BLaER1 (cell line): Measurements from ENCODE around the gene ECEL1.
"Not testable (repeated sequence)": the region's sequence is repeated elsewhere in the genome, so short reads cannot be mapped to it uniquely, and the experiment has no call there.

Source experiments
- H3K27ac ChIP-seq: shearing (Covaris generic); formaldehyde crosslinking; 2 replicates; pipeline ENCODE4 v1.8.1; 2022
- H3K27me3 ChIP-seq: shearing (Covaris generic); formaldehyde crosslinking; 2 replicates; pipeline ENCODE4 v1.8.1; 2022
- H3K36me3 ChIP-seq: shearing (Covaris generic); formaldehyde crosslinking; 2 replicates; pipeline ENCODE4 v1.8.1; 2022
- H3K4me1 ChIP-seq: shearing (Covaris generic); formaldehyde crosslinking; 2 replicates; pipeline ENCODE4 v1.8.1; 2022
- H3K4me2 ChIP-seq: shearing (Covaris generic); formaldehyde crosslinking; 2 replicates; pipeline ENCODE4 v1.8.1; 2022
- H3K4me3 ChIP-seq: shearing (Covaris generic); formaldehyde crosslinking; 2 replicates; pipeline ENCODE4 v1.8.1; 2022
- H3K9ac ChIP-seq: shearing (Covaris generic); formaldehyde crosslinking; 2 replicates; pipeline ENCODE4 v1.8.1; 2022
- H3K9me3 ChIP-seq: shearing (Covaris generic); formaldehyde crosslinking; 2 replicates; pipeline ENCODE4 v1.8.1; 2022
- H4K20me1 ChIP-seq: shearing (Covaris generic); formaldehyde crosslinking; 2 replicates; pipeline ENCODE4 v1.8.1; 2022
- Cebpa-rat ChIP-seq: shearing (Covaris generic); IDR thresholded peaks from 2 replicates; pipeline ENCODE4 v1.8.1; 2022

The ECEL1 gene

GRCh38 chr2:232438091-232438490 lies 49.5 kb downstream of the ECEL1 start:
- no peak overlapping the region for H3K27ac ChIP-seq
- peaks cover 21% of the 10 kb centered on the region for H3K4me1 ChIP-seq
- no peaks in the 10 kb centered on the region for H4K20me1 ChIP-seq
- no peaks in the 10 kb centered on the region for H3K27me3 ChIP-seq
- no peak overlapping the region for H3K4me2 ChIP-seq
- no peaks in the 10 kb centered on the region for H3K9me3 ChIP-seq
- TF ChIP-seq Cebpa-rat = no peak
- no peaks in the 10 kb centered on the region for H3K36me3 ChIP-seq
- H3K4me3 ChIP-seq = no peak overlapping the region
- no peak overlapping the region for H3K9ac ChIP-seq

GRCh38 chr2:232437195-232437571 lies 50.5 kb downstream of the ECEL1 start:
- Histone ChIP-seq H3K27ac (no peak overlapping the region), H4K20me1 (no peaks in the 10 kb centered on the region), H3K4me3 (no peak overlapping the region), H3K4me2 (no peak overlapping the region), H3K27me3 (no peaks in the 10 kb centered on the region), H3K4me1 (peaks cover 30% of the 10 kb centered on the region), H3K9me3 (no peaks in the 10 kb centered on the region), H3K36me3 (no peaks in the 10 kb centered on the region), H3K9ac (no peak overlapping the region)
- no peak for TF ChIP-seq Cebpa-rat

- no peak overlapping the region for H3K27ac ChIP-seq
- H3K9ac ChIP-seq = no peak overlapping the region
- no peaks in the 10 kb centered on the region for H3K36me3 ChIP-seq
- no peak overlapping the region for H3K4me2 ChIP-seq
- no peak for TF ChIP-seq Cebpa-rat
- H3K27me3 ChIP-seq = no peaks in the 10 kb centered on the region
- no peak overlapping the region for H3K4me3 ChIP-seq
- H3K9me3 ChIP-seq = no peaks in the 10 kb centered on the region
- H3K4me1 ChIP-seq = peaks cover 34% of the 10 kb centered on the region
- H4K20me1 ChIP-seq = no peaks in the 10 kb centered on the region
Measured at GRCh38 chr2:232436381-232437194, 51.0 kb downstream of the ECEL1 start.

GRCh38 chr2:232435805-232436204 lies 51.8 kb downstream of the ECEL1 start:
- Histone ChIP-seq H4K20me1 (no peaks in the 10 kb centered on the region), H3K27ac (no peak overlapping the region), H3K4me2 (no peak overlapping the region), H3K4me1 (peaks cover 41% of the 10 kb centered on the region), H3K4me3 (no peak overlapping the region), H3K9me3 (no peaks in the 10 kb centered on the region), H3K27me3 (no peaks in the 10 kb centered on the region), H3K9ac (no peak overlapping the region), H3K36me3 (no peaks in the 10 kb centered on the region)
- no peak for TF ChIP-seq Cebpa-rat

GRCh38 chr2:232435375-232435648 lies 52.3 kb downstream of the ECEL1 start:
- H3K27ac ChIP-seq = 0 out of 2 replicates have a peak overlapping the region, but pooled peaks have one; percentile 71
- no peak overlapping the region for H3K9ac ChIP-seq
- peaks cover 43% of the 10 kb centered on the region for H3K4me1 ChIP-seq
- no peak overlapping the region for H3K4me3 ChIP-seq
- H3K36me3 ChIP-seq = no peaks in the 10 kb centered on the region
- no peaks in the 10 kb centered on the region for H4K20me1 ChIP-seq
- TF ChIP-seq Cebpa-rat = no peak
- H3K27me3 ChIP-seq = no peaks in the 10 kb centered on the region
- H3K4me2 ChIP-seq = no peak overlapping the region
- no peaks in the 10 kb centered on the region for H3K9me3 ChIP-seq

- peak overlapping the region; percentile 85 for H3K4me2 ChIP-seq
- no peaks in the 10 kb centered on the region for H3K9me3 ChIP-seq
- no peak for TF ChIP-seq Cebpa-rat
- no peak overlapping the region for H3K4me3 ChIP-seq
- no peaks in the 10 kb centered on the region for H4K20me1 ChIP-seq
- no peaks in the 10 kb centered on the region for H3K27me3 ChIP-seq
- H3K9ac ChIP-seq = no peak overlapping the region
- no peaks in the 10 kb centered on the region for H3K36me3 ChIP-seq
- H3K4me1 ChIP-seq = peaks cover 43% of the 10 kb centered on the region
- H3K27ac ChIP-seq = peak overlapping the region; percentile 71
Measured at GRCh38 chr2:232434563-232435374, 52.9 kb downstream of the ECEL1 start.

GRCh38 chr2:232434091-232434490 lies 53.5 kb downstream of the ECEL1 start:
- Histone ChIP-seq H3K4me3 (no peak overlapping the region), H3K9me3 (no peaks in the 10 kb centered on the region), H3K27me3 (no peaks in the 10 kb centered on the region), H3K27ac (peak overlapping the region; percentile 71), H3K9ac (no peak overlapping the region), H4K20me1 (no peaks in the 10 kb centered on the region), H3K4me2 (peak overlapping the region; percentile 85), H3K4me1 (peaks cover 43% of the 10 kb centered on the region), H3K36me3 (no peaks in the 10 kb centered on the region)
- no peak for TF ChIP-seq Cebpa-rat

GRCh38 chr2:232433622-232434021 lies 54.0 kb downstream of the ECEL1 start:
- H3K4me1 ChIP-seq = peaks cover 43% of the 10 kb centered on the region
- not testable (repeated sequence) for H3K4me3 ChIP-seq, H3K27ac ChIP-seq, H3K9me3 ChIP-seq, H3K27me3 ChIP-seq, H4K20me1 ChIP-seq, H3K9ac ChIP-seq, H3K36me3 ChIP-seq
- H3K4me2 ChIP-seq = peak overlapping the region; percentile 85

- no peaks in the 10 kb centered on the region for H3K9me3 ChIP-seq
- H3K4me3 ChIP-seq = no peak overlapping the region
- H3K4me2 ChIP-seq = peak overlapping the region; percentile 85
- H3K36me3 ChIP-seq = no peaks in the 10 kb centered on the region
- H3K9ac ChIP-seq = 0 out of 2 replicates have a peak overlapping the region, but pooled peaks have one; percentile 48
- H4K20me1 ChIP-seq = no peaks in the 10 kb centered on the region
- no peak for TF ChIP-seq Cebpa-rat
- H3K27ac ChIP-seq = peak overlapping the region; percentile 56
- no peaks in the 10 kb centered on the region for H3K27me3 ChIP-seq
- peaks cover 43% of the 10 kb centered on the region for H3K4me1 ChIP-seq
Measured at GRCh38 chr2:232432598-232433184, 54.9 kb downstream of the ECEL1 start.
